GM19239 (cell line): ENCODE data around the gene QSOX1.

Experiments
- DNase-seq: peaks from one replicate; pipeline ENCODE4 v3.0.0; 2011; ENCODE audit warnings: low spot score; ENCODE audit not compliant: insufficient read length
- FAIRE-seq: peaks from 2 replicates; lab custom pipeline; 2011; peaks lifted over from hg19 to GRCh38; lab: Jason Lieb, UNC

Gene QSOX1

GRCh38 chr1:180168786-180169639, 14.3 kb downstream of the QSOX1 start:
- FAIRE-seq (no peak), DNase-seq (no peak)

DNA sequence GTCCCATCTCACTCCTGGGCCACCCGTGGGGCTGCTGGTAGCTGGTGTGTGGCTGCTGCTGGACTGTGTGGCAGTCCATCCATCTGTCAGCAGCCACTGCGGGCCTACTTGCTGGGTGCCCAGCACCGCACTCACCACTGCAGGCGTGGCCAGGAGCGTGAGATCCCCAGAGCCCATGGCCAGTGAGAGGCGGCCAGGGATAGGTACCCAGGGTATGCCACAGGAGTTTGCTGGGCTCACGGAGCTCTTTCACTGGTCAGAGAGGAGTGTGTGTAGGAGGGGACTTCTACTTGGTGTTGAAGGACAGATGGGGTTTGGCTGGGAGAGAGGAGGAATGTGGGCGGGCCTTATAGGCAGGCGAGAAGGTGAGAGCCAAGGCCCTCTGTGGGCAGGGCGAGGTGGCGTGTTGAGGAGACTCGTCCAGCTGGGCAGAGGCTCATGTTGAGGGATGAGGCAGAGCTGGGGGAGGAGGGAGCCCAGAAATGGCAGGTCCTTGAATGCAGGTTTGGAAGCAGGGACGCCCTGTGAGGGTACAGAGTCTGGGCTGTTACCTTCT, 15.0 kb downstream of the QSOX1 start:
- FAIRE-seq = no peak
- no peak for DNase-seq

DNA sequence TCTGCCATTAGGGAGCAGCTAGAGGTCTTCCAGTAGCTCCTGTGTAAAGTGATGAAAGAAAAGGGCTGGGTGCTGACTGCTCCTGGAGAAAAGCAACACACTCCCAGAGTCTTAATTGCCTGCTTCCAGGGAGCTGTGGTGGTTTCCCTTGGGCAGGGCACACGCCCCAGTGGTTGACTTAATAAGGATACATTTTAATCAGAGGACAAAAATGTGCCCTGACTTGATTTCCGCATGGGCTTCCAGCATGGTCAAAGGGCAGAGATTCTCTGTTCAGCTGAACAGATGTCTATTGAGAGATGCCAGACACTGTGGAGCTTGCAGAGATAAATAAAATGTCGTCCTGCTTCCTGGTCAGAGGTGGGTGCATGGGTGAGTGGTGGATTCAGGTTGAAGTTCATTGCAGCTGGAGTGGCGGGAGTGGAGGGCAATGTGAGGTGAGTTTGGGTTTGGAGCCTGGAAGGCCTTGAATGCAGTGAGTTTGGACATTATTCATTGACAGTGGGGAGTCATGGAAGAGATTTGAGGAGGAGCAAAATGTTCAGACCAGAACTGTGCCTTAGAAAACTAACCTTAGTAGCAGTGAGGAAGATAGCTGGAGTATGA, 16.0 kb downstream of the QSOX1 start:
- FAIRE-seq (no peak), DNase-seq (no peak)

- FAIRE-seq = no peak
Measured at GRCh38 chr1:180171691-180172090, 17.0 kb downstream of the QSOX1 start.

GRCh38 chr1:180173451-180173850, 18.8 kb downstream of the QSOX1 start:
- DNase-seq (no peak), FAIRE-seq (no peak)

More at GRCh38 chr1:180171691-180172090, 17.0 kb downstream of the QSOX1 start:
- no peak for DNase-seq

- DNase-seq = no peak
- FAIRE-seq = no peak
Measured at GRCh38 chr1:180173952-180174351, 19.3 kb downstream of the QSOX1 start.

DNA sequence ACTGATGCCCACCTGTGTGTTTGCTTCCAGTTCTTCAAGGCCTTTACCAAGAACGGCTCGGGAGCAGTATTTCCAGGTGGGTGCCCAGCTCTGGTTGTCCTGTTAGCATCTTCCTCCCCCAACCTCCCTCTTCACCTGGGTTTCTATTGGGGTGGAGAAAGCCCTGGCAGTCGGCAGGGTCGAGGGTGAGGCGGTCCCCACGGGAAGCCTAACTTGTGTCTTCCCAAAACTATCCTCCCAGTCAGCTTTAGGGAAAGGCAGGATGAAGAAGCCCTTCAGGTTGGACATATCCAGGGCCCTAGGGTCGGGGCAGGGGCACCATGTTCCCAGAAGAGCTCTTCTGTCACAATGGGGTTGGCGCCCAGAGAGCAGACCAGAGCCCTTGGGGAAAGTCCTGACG, 20.6 kb downstream of the QSOX1 start:
- DNase-seq = no peak
- no peak for FAIRE-seq

DNA sequence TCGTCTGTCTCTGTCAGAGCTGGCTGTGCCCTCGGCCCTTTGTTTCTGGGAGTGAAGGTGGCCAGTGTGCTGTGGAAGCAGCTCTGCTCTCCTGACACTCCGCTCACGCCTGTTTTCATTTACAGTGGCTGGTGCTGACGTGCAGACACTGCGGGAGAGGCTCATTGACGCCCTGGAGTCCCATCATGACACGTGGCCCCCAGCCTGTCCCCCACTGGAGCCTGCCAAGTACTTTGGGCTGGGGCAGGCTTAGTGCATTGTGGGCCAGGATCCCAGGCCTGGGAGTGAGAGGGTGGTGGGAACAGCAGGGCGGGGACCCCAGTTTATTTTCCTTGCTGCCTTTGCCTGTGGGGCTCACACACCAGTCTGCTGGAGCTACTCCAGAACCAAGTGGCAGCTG, 21.1 kb downstream of the QSOX1 start:
- FAIRE-seq (no peak), DNase-seq (no peak)

- FAIRE-seq = no peak
- no peak for DNase-seq
Measured at GRCh38 chr1:180176965-180177364, 22.3 kb downstream of the QSOX1 start.

DNA sequence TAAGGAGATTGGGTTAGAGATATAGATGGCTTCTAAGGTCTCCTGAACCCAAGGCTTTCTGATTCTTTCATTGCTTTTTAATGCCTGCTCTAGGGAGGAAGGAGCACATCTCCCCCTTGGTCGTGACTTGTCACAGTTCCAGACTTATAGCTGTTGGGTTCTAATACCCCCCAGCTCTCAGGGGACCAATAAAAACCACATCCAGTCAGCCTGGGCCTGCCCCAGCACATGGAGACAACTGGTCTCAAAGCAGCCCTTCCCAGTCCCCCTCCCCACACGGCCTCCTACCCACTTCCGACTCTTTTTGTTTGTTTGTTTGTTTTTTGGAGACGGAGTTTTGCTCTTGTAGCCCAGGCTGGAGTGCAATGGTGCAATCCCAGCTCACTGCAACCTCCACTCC, 23.3 kb downstream of the QSOX1 start:
- DNase-seq = no peak
- no peak for FAIRE-seq

DNA sequence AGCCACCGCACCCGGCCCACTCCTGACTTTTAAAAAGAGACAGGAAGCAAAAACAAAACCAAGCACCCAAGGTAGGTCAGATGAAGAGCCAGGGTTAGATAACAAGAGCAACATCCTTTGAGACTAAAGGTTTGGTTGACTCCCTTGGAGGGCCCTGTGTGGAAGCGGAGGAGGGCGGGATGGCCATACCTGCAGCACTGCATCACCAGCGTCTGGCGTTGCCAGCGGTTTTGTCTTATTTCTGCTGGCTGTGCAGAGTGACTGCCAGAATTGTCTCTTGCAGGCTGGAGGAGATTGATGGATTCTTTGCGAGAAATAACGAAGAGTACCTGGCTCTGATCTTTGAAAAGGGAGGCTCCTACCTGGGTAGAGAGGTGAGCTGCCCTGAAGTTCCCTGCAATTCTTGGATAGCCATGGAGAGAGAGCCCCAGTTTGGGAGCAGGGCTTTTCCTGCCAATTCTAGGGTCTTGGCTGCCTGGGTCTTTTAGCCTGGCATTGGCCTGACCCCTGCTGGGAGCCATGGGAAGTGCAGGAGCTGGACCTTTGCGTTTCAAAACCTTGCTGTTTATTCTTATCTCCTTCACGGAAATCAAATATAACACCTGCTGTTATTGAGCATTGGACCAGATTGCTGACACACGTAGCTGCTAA, 24.0 kb downstream of the QSOX1 start:
- peak; percentile 74 for FAIRE-seq
- DNase-seq = peak; percentile 75

DNA sequence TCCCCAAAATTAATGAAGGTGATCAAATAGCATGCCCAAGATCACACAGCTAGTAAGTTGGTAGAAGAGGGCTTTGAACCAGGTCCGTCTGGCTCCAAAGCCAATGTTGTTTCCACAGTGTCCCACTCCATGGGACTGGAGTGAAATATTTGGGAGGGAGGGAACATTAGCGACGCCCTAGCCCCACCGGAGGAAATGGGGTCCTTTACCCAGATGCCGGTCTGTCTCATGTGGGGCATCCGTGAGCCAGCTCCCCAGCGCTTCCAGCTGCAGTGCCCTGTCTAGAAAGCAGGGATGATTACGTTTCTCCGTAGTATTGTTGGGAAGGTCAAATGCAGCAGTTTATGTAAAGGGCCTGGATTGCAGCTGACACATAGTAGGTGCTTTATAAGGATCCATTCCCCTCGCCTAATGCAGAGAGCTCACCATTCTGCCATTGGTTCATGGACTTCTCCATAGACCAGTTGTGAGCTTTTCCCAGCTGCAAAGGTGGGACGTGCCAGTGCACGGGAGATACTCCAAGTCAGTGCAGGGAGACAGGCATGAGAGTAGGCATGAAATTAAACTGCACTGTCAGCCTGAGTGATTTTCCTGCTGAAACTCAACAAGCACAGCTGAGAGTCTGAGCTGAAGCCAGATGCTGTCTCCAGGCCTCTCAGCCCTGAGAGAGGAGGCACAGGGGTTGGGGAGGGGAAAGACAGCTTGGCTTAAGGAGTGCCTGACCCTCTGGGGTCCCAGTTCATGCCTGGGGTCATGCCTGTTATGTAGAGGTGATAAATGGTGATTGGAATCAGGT, 24.7 kb downstream of the QSOX1 start:
- DNase-seq (no peak), FAIRE-seq (no peak)

GRCh38 chr1:180181048-180181447, 26.4 kb downstream of the QSOX1 start:
- FAIRE-seq = no peak
- no peak for DNase-seq

DNA sequence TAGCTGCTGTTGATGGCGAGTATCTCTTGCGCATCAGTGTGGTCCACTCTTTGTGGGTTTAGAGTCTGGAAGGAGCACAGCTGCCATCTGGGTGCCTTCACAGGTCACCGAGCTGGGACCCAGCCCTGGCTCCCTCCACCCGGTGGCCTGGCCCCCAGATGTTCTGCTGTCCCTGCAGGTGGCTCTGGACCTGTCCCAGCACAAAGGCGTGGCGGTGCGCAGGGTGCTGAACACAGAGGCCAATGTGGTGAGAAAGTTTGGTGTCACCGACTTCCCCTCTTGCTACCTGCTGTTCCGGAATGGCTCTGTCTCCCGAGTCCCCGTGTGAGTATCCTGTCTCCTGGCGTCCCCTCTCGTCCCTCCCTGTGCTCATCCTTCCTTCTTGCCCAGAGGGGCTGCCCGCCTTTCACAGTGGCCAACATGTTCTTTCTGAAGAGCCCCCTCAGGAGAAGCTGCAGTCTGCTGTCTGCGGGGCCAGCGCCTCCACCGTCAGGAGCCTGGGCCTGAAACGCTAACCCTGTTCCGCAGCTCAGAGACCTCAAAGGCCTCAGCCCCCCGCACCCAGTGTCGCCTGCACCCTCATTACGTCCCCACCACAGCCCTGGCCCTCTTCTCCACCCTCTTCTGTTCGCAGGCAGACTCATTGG, 27.4 kb downstream of the QSOX1 start:
- no peak for DNase-seq
- FAIRE-seq = no peak

DNA sequence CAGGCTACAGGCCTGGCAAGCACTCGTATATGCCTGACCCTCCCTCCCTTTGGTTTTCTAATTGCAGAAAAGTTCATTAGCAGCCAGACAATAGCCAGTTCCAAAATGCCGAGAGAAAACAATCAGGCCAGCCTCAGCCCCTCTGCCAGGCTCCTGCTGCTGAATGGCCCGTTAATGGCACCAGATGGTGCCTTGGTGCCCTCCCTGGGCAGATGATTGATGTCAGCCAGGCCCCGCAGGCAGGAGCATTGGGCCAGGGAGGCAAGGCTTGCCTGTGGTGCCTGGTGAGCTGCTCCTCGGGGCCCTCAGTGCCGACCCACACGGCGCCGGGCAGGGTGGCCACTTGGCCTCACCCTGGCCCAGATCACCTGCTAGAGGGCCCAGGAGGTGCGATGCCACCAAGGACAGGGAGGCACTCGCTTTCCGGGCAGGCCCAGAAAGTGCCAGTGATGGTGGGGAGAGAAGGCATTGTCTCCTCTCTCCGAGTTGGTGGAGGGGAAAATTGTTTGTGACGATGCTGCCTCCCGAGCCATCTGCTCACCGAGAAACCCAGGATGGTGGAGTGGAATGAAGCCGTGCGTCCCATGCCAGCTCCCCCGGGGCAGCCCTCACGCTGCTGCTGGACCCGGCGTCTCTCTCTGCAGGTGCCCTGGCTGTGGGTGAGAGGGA, 28.1 kb downstream of the QSOX1 start:
- FAIRE-seq = no peak
- DNase-seq = no peak

GRCh38 chr1:180183426-180183825, 28.8 kb downstream of the QSOX1 start:
- DNase-seq = no peak
- FAIRE-seq = no peak

DNA sequence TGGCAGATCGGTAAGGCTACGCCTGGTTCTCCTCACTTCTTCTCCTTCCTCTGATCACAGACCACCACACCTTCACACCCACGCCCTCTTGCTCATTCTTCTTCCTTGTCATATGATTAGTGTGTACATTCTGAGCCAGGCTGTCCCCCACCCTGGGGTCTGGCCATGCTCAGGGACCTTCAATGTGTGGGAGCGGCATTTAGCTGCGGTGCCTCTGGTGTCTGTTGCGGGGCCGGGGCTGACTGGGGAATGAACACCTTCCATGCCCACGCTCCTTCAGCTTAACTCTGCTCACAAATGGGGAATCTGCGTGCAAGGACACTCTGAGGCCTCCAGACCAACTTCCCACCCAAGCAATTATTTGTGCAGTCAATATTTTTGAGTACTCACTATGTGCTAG, 29.4 kb downstream of the QSOX1 start:
- DNase-seq (no peak), FAIRE-seq (no peak)

DNA sequence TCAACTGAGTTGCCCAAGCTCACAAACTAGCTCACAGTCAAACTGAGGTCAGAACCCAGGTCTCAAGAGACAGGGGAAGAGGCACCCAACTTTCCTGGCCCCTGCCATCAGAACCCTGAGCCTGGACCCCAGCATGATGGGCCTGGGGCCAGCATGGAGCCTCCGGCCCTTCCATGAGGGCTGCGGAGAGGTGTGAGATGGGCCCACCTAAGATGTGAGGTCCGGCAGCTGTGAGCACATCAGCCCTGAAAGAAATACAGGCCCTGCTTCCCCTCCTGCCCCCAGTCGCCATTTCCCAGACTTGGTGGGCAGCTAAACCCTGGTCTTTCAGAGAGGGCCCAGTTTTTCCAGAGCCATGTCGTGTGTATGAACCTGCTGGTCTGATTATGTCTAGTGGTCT, 30.6 kb downstream of the QSOX1 start:
- FAIRE-seq = no peak
- no peak for DNase-seq

DNA sequence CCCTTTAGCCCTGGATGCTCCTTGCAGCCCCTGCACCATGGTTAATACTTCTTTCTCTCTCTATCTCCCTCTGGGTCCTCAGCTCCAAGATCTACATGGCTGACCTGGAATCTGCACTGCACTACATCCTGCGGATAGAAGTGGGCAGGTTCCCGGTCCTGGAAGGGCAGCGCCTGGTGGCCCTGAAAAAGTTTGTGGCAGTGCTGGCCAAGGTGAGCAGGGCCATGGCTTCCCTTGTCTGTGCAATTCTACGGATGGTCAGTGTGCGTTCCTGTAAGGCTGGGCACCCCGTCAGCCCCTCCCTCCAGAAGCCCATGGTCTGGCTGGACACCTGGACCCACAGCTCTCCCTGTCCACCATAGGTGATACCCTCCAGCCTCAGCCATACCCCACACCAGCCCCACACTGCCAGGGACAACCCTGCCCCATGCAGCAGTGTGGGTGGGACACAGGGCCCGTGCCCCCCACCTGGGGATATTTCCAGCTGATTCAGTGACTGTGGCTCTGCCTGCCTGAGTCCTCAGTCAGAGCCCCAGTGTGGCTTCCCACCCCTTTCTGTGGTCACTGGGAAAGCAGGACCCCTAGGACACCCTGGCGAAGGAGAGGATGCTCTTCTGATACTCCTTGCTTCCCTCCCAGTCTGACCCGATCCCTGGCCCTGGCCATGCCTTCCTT, 31.4 kb downstream of the QSOX1 start:
- DNase-seq (no peak), FAIRE-seq (no peak)
